B cell (primary cell): ENCODE measurements around the gene TAF12. TPM values are rescaled to one million over a fixed set of nuclear protein-coding genes. Genes with fewer than 3 reads are reported as not detected.
A peak's percentile ranks its signal among the peaks of the same experiment; 100 is the strongest.
"Not testable (repeated sequence)": the region's sequence is repeated elsewhere in the genome, so short reads cannot be mapped to it uniquely, and the experiment has no call there.

Experiments used
- ATAC-seq: fragments of 200-7000 bp; cut with Tn5 transposase; one replicate; pipeline ENCODE4 v1.10.0; 2021; ENCODE audit warnings: low read depth, mild to moderate bottlenecking, moderate number of reproducible peaks, moderate library complexity
- CTCF ChIA-PET: fragments of 350-600 bp; sonication (Branson Sonifier 250); formaldehyde crosslinking; loops from one replicate; lab custom pipeline; 2021; ENCODE audit warnings: antibody characterized with exemption, inconsistent platforms; lab: Charles Lee
- POLR2A ChIA-PET: fragments of 350-600 bp; sonication (Branson Sonifier 250); formaldehyde crosslinking; loops from one replicate; lab custom pipeline; 2021; ENCODE audit warnings: antibody characterized with exemption; lab: Charles Lee
- DNase-seq: peaks from one replicate; pipeline ENCODE4 v3.0.0; 2013
- H2AFZ ChIP-seq: 2 replicates; pipeline ENCODE4 v1.6.1; 2012; ENCODE audit warnings: mild to moderate bottlenecking, low read depth, low read length; ENCODE audit not compliant: insufficient read depth, poor library complexity, severe bottlenecking
- H3K27ac ChIP-seq, 2 donors: 1 replicate in 1 of 2; 2 replicates in 1 of 2; pipeline ENCODE4 v1.5.1; 2012 to 2013; ENCODE audit warnings: low read length in 2 of 2, mild to moderate bottlenecking in 2 of 2, moderate library complexity in 1 of 2
- H3K27me3 ChIP-seq, 4 experiments: fragments of 200-600 bp in 1 of 4; sonication (generic) in 1 of 4; replicated peaks in 1 of 4; 1 replicate in 2 of 4; 2 replicates in 2 of 4; pipeline versions ENCODE4 v1.6.1 to v1.7.0; 2013 to 2016; ENCODE audit warnings: low read length in 3 of 4, mild to moderate bottlenecking in 2 of 4, mixed read lengths in 1 of 4, moderate library complexity in 1 of 4; ENCODE audit not compliant: insufficient read depth in 4 of 4, control insufficient read depth in 3 of 4; ENCODE audit errors: control extremely low read depth in 1 of 4
- H3K36me3 ChIP-seq, 2 experiments: replicated peaks in 1 of 2; 1 replicate in 1 of 2; 2 replicates in 1 of 2; pipeline versions ENCODE4 v1.6.1 to v1.7.1; 2013; ENCODE audit warnings: low read length in 1 of 2; ENCODE audit not compliant: insufficient read depth in 2 of 2, control insufficient read depth in 1 of 2; ENCODE audit errors: control extremely low read depth in 1 of 2, extremely low read depth in 1 of 2
- H3K4me1 ChIP-seq, 2 donors: fragments of 200-600 bp in 1 of 2; sonication (generic) in 1 of 2; 1 replicate in 1 of 2; 2 replicates in 1 of 2; pipeline versions ENCODE4 v1.5.1 to v1.6.1; 2013 to 2017; ENCODE audit warnings: low read length in 2 of 2; ENCODE audit not compliant: control insufficient read depth in 2 of 2, insufficient read depth in 2 of 2
- H3K4me2 ChIP-seq: replicated peaks from 2 replicates; pipeline ENCODE3; 2012; ENCODE audit warnings: mild to moderate bottlenecking, low read depth, low read length; ENCODE audit not compliant: poor library complexity, severe bottlenecking
- H3K4me3 ChIP-seq, 5 experiments: fragments of 200-600 bp in 1 of 5; sonication (generic) in 1 of 5; 1 replicate in 3 of 5; 2 replicates in 2 of 5; pipeline versions ENCODE4 v1.5.1 to v1.7.0; 2011 to 2016; ENCODE audit warnings: low read length in 4 of 5, mild to moderate bottlenecking in 4 of 5, low read depth in 2 of 5, control low read depth in 1 of 5, moderate library complexity in 1 of 5; ENCODE audit not compliant: insufficient read depth in 1 of 5; ENCODE audit errors: control extremely low read depth in 1 of 5, extremely low read depth in 1 of 5
- H3K79me2 ChIP-seq: fragments of 200-600 bp; sonication (generic); one replicate; pipeline ENCODE4 v1.6.0; 2016; ENCODE audit warnings: low read length; ENCODE audit not compliant: control insufficient read depth, insufficient read depth
- H3K9ac ChIP-seq: fragments of 200-600 bp; sonication (generic); 2 replicates; pipeline ENCODE4 v1.6.1; 2017; ENCODE audit warnings: mild to moderate bottlenecking, low read length, moderate library complexity
- H3K9me3 ChIP-seq, 3 donors: one replicate each; pipeline versions ENCODE4 v1.6.1 to v1.7.1; 2013; ENCODE audit warnings: low read length in 2 of 3; ENCODE audit not compliant: control insufficient read depth in 2 of 3, insufficient read depth in 1 of 3; ENCODE audit errors: control extremely low read depth in 1 of 3
- H4K20me1 ChIP-seq: 2 replicates; pipeline ENCODE4 v1.6.0; 2012; ENCODE audit warnings: mild to moderate bottlenecking, low read length; ENCODE audit not compliant: insufficient read depth, control insufficient read depth, poor library complexity, severe bottlenecking
- H3K27ac Mint-ChIP-seq: one replicate; pipeline ENCODE4 v1.8.0; 2021; ENCODE audit warnings: mixed read lengths
- H3K27me3 Mint-ChIP-seq: one replicate; pipeline ENCODE4 v1.8.0; 2021; ENCODE audit warnings: mixed read lengths
- H3K4me1 Mint-ChIP-seq: one replicate; pipeline ENCODE4 v1.8.0; 2021; ENCODE audit warnings: mixed read lengths
- H3K4me3 Mint-ChIP-seq: one replicate; pipeline ENCODE4 v1.8.0; 2021; ENCODE audit warnings: mixed read lengths
- H3K9me3 Mint-ChIP-seq: one replicate; pipeline ENCODE4 v1.8.0; 2022; ENCODE audit warnings: mixed read lengths; ENCODE audit not compliant: insufficient read depth
- CTCF ChIP-seq: fragments of 200-600 bp; IDR thresholded peaks from one replicate; pipeline ENCODE4 v1.8.0; 2022; ENCODE audit warnings: antibody characterized with exemption, mild to moderate bottlenecking
- EZH2 ChIP-seq: IDR thresholded peaks from 2 replicates; pipeline ENCODE4 v1.6.1; 2012; ENCODE audit warnings: borderline replicate concordance, low read depth, mild to moderate bottlenecking, moderate library complexity, low read length; ENCODE audit not compliant: insufficient read depth, poor library complexity, severe bottlenecking
- WGBS: methylation state at CpG from one replicate; pipeline ENCODE4 v1.1.5; 2013; ENCODE audit warnings: missing lambda C conversion rate; ENCODE audit not compliant: insufficient coverage; 5-methylcytosine and 5-hydroxymethylcytosine counted together
- intact Hi-C: fragments of 100-400 bp; cut with micrococcal nuclease; formaldehyde crosslinking; loops from one replicate; pipeline ENCODE4 v1.10.0; 2022
- polyA plus RNA-seq: library from polyadenylated mRNA; depleted of rRNA; stranded (reverse); fragments of >200 nt; gene quantifications from 2 replicates; pipeline ENCODE4 v1.2.3, GENCODE V29; 2012
- total RNA-seq, 2 donors: library from RNA; stranded (reverse); fragments of 120-200 nt in 1 of 2; gene quantifications; 1 replicate in 1 of 2; 2 replicates in 1 of 2; pipeline versions ENCODE4 v1.2.3 to v1.2.4, GENCODE V29; 2013 to 2022

Gene TAF12
- total and polyA plus RNA-seq, 2 donors (not counting 1 experiment from before 2014, with no cell fraction given) = 15.8 to 19.1 TPM

GRCh38 chr1:28648008-28648473 lies 5.2 kb upstream of the TAF12 start:
- Mint-ChIP-seq H3K27ac (peak overlapping the region; percentile 100), H3K4me1 (peaks cover 36% of the 10 kb centered on the region), H3K4me3 (peak overlapping the region; percentile 94), H3K27me3 (no peaks in the 10 kb centered on the region), H3K9me3 (no peaks in the 10 kb centered on the region)
- H3K4me2 ChIP-seq = peak overlapping the region; percentile 72
- peaks cover 13% of the 10 kb centered on the region for H3K79me2 ChIP-seq
- CTCF ChIA-PET = interaction anchor here (0.7 to 1.9 kb wide), 5 partner anchors 12 to 533 kb away, joined by 3 to 14 read pairs (median 3); partner anchors contain the start of genes GMEB1 and YTHDF2
- peak overlapping the region; percentile 93 to 100 for H3K27ac ChIP-seq
- H3K9ac ChIP-seq = peak overlapping the region; percentile 80
- WGBS = 0% methylated on average over 15 of the region's 18 CpGs
- no peaks in the 10 kb centered on the region for H3K27me3 ChIP-seq
- DNase-seq = peak; percentile 97
- H3K9me3 ChIP-seq = no peaks in the 10 kb centered on the region
- intact Hi-C loops = loop anchor here (1.0 to 10.0 kb wide), 8 partner anchors 20 to 403 kb away; partner anchors contain the start of genes GMEB1, SESN2, TRNAU1AP and YTHDF2
- no peak for TF ChIP-seq CTCF
- TF ChIP-seq EZH2 = no peak
- no peaks in the 10 kb centered on the region for H3K36me3 ChIP-seq
- H3K4me1 ChIP-seq = peaks cover 25 to 33% of the 10 kb centered on the region in 2 donors
- ATAC-seq = peak; percentile 75
- H2AFZ ChIP-seq = peak overlapping the region; percentile 72
- H3K4me3 ChIP-seq = peak overlapping the region; percentile 9 to 55 (median 46)
- no peaks in the 10 kb centered on the region for H4K20me1 ChIP-seq
- POLR2A ChIA-PET = interaction anchor here (0.6 to 3.5 kb wide), 22 partner anchors 13 to 1920 kb away, joined by 3 to 67 read pairs (median 4); partner anchors contain the start of genes GMEB1, MED18, SRSF4 and TRNAU1AP

GRCh38 chr1:28646040-28646439 lies 3.2 kb upstream of the TAF12 start:
- Histone ChIP-seq H3K27ac (no peak overlapping the region), H3K4me3 (no peak overlapping the region), H4K20me1 (no peaks in the 10 kb centered on the region), H3K9me3 (no peaks in the 10 kb centered on the region), H3K27me3 (no peaks in the 10 kb centered on the region), H3K4me1 (peaks cover 33 to 41% of the 10 kb centered on the region in 2 donors), H3K79me2 (peaks cover 30% of the 10 kb centered on the region), H2AFZ (no peak overlapping the region), H3K9ac (no peak overlapping the region), H3K36me3 (no peaks in the 10 kb centered on the region), H3K4me2 (no peak overlapping the region)
- Mint-ChIP-seq H3K27me3 (no peaks in the 10 kb centered on the region), H3K27ac (peak overlapping the region; percentile 62), H3K4me1 (peaks cover 53% of the 10 kb centered on the region), H3K4me3 (no peak overlapping the region), H3K9me3 (no peaks in the 10 kb centered on the region)
- no peak for DNase-seq
- ChIA-PET CTCF (no interaction called here), POLR2A (interaction anchor here (0.7 to 3.1 kb wide), 2 partner anchors 21 to 90 kb away, joined by 3 to 41 read pairs; partner anchors contain the start of gene YTHDF2)
- no CpG with 5 or more reads among the region's 1 CpG for WGBS
- ATAC-seq = no peak
- intact Hi-C loops = loop anchor here (10.0 kb wide), 1 partner anchor 401 kb away; no protein-coding TSS in a partner anchor
- TF ChIP-seq EZH2 (no peak), CTCF (no peak)

- H3K9ac ChIP-seq, H2AFZ ChIP-seq, H3K27ac Mint-ChIP-seq, ATAC-seq, CTCF ChIA-PET, DNase-seq, H3K9me3 Mint-ChIP-seq, H3K27ac ChIP-seq, H4K20me1 ChIP-seq, H3K27me3 ChIP-seq, H3K9me3 ChIP-seq, H3K4me2 ChIP-seq, H3K4me3 Mint-ChIP-seq, H3K36me3 ChIP-seq, H3K4me3 ChIP-seq, H3K27me3 Mint-ChIP-seq: not testable (repeated sequence)
- peaks cover 55% of the 10 kb centered on the region for H3K4me1 Mint-ChIP-seq
- H3K4me1 ChIP-seq = peaks cover 33 to 41% of the 10 kb centered on the region in 2 donors
- POLR2A ChIA-PET = interaction anchor here (0.6 to 0.7 kb wide), 4 partner anchors 23 to 139 kb away, joined by 4 read pairs; partner anchors contain the start of gene YTHDF2
- intact Hi-C loops = loop anchor here (10.0 kb wide), 1 partner anchor 401 kb away; no protein-coding TSS in a partner anchor
- H3K79me2 ChIP-seq = peaks cover 37% of the 10 kb centered on the region
- 100% methylated on average over 6 of the region's 11 CpGs for WGBS
Observed at GRCh38 chr1:28645406-28645805, 2.5 kb upstream of the TAF12 start.
